Stimulated activated naive B cell treated with anti-CD40 and anti-IgM and Interleukin-4, amounts not matched to agents 10 μg/mL and 1 μg/mL and 100 μg/mL, for 72 hours (primary cell): Measurements from ENCODE around the gene CDON.

ENCODE experiments used
- ATAC-seq, 2 donors: fragments of 150-1000 bp; cut with Tn5 transposase; replicated peaks; 2 replicates each; pipeline ENCODE4 v1.10.0; 2021; ENCODE audit warnings: moderate library complexity in 1 of 2
- DNase-seq: peaks from one replicate; pipeline ENCODE4 v3.0.0; 2021
- H3K27ac Mint-ChIP-seq: one replicate; pipeline ENCODE4 v1.8.0; 2022; ENCODE audit warnings: mild to moderate bottlenecking, mixed read lengths
- H3K27me3 Mint-ChIP-seq, 2 donors: one replicate each; pipeline ENCODE4 v1.8.0; 2022; ENCODE audit warnings: mixed read lengths in 2 of 2
- H3K36me3 Mint-ChIP-seq, 2 donors: one replicate each; pipeline ENCODE4 v1.8.0; 2022; ENCODE audit warnings: mixed read lengths in 2 of 2, mild to moderate bottlenecking in 1 of 2
- H3K4me1 Mint-ChIP-seq, 2 donors: one replicate each; pipeline ENCODE4 v1.8.0; 2022; ENCODE audit warnings: mixed read lengths in 2 of 2, mild to moderate bottlenecking in 1 of 2
- H3K4me3 Mint-ChIP-seq, 2 donors: one replicate each; pipeline ENCODE4 v1.8.0; 2022; ENCODE audit warnings: mild to moderate bottlenecking in 2 of 2, mixed read lengths in 2 of 2, moderate library complexity in 1 of 2
- H3K9me3 Mint-ChIP-seq, 2 donors: one replicate each; pipeline ENCODE4 v1.8.0; 2022; ENCODE audit warnings: mixed read lengths in 2 of 2, mild to moderate bottlenecking in 1 of 2

Gene CDON

GRCh38 chr11:126100716-126101115 lies 38.0 kb upstream of the CDON start:
- no peaks in the 10 kb centered on the region for H3K4me1 Mint-ChIP-seq
- no peaks in the 10 kb centered on the region for H3K36me3 Mint-ChIP-seq
- ATAC-seq (no peak), DNase-seq (no peak)
- H3K4me3 Mint-ChIP-seq: no peak overlapping the region
- H3K9me3 Mint-ChIP-seq: no peaks in the 10 kb centered on the region
- H3K27me3 Mint-ChIP-seq: peaks cover 17 to 27% of the 10 kb centered on the region in 2 donors
- H3K27ac Mint-ChIP-seq: no peak overlapping the region

GRCh38 chr11:126098204-126098769 lies 35.6 kb upstream of the CDON start:
- Mint-ChIP-seq H3K9me3 (no peaks in the 10 kb centered on the region), H3K36me3 (no peaks in the 10 kb centered on the region), H3K27ac (no peak overlapping the region), H3K4me1 (no peaks in the 10 kb centered on the region), H3K27me3 (peaks cover 15 to 25% of the 10 kb centered on the region in 2 donors), H3K4me3 (no peak overlapping the region)
- ATAC-seq: no peak
- DNase-seq: no peak

- no peaks in the 10 kb centered on the region for H3K4me1 Mint-ChIP-seq
- H3K4me3 Mint-ChIP-seq: no peak overlapping the region
Observed at GRCh38 chr11:126095745-126096144, 33.1 kb upstream of the CDON start.

GRCh38 chr11:126090452-126090851 lies 27.8 kb upstream of the CDON start:
- DNase-seq (no peak), ATAC-seq (no peak)
- H3K4me1 Mint-ChIP-seq: no peaks in the 10 kb centered on the region
- H3K36me3 Mint-ChIP-seq: no peaks in the 10 kb centered on the region
- H3K27me3 Mint-ChIP-seq: peaks cover 5 to 7% of the 10 kb centered on the region in 2 donors
- no peak overlapping the region for H3K4me3 Mint-ChIP-seq
- no peak overlapping the region for H3K27ac Mint-ChIP-seq
- H3K9me3 Mint-ChIP-seq: no peaks in the 10 kb centered on the region

More at GRCh38 chr11:126095745-126096144, 33.1 kb upstream of the CDON start:
- Mint-ChIP-seq H3K27ac (no peak overlapping the region), H3K9me3 (no peaks in the 10 kb centered on the region), H3K36me3 (no peaks in the 10 kb centered on the region), H3K27me3 (peaks cover 12% of the 10 kb centered on the region in 2 donors)
- ATAC-seq (no peak), DNase-seq (no peak)

GRCh38 chr11:126088999-126089398 lies 26.3 kb upstream of the CDON start:
- H3K27ac Mint-ChIP-seq: no peak overlapping the region
- H3K4me1 Mint-ChIP-seq: no peaks in the 10 kb centered on the region

GRCh38 chr11:126086248-126086647 lies 23.6 kb upstream of the CDON start:
- H3K9me3 Mint-ChIP-seq: no peaks in the 10 kb centered on the region
- H3K4me3 Mint-ChIP-seq: no peak overlapping the region
- no peak overlapping the region for H3K27ac Mint-ChIP-seq
- H3K36me3 Mint-ChIP-seq: no peaks in the 10 kb centered on the region
- ATAC-seq (no peak), DNase-seq (no peak)
- H3K4me1 Mint-ChIP-seq: no peaks in the 10 kb centered on the region
- H3K27me3 Mint-ChIP-seq: peaks cover 20 to 22% of the 10 kb centered on the region in 2 donors

More at GRCh38 chr11:126088999-126089398, 26.3 kb upstream of the CDON start:
- no peak overlapping the region for H3K4me3 Mint-ChIP-seq
- ATAC-seq (no peak), DNase-seq (no peak)
- peaks cover 5 to 9% of the 10 kb centered on the region in 2 donors for H3K27me3 Mint-ChIP-seq
- no peaks in the 10 kb centered on the region for H3K36me3 Mint-ChIP-seq
- no peaks in the 10 kb centered on the region for H3K9me3 Mint-ChIP-seq

GRCh38 chr11:126084608-126084912 lies 21.9 kb upstream of the CDON start:
- ATAC-seq (no peak), DNase-seq (no peak)
- Mint-ChIP-seq H3K4me1 (no peaks in the 10 kb centered on the region), H3K27me3 (peaks cover 20 to 22% of the 10 kb centered on the region in 2 donors), H3K36me3 (no peaks in the 10 kb centered on the region), H3K4me3 (no peak overlapping the region), H3K9me3 (no peaks in the 10 kb centered on the region), H3K27ac (no peak overlapping the region)

GRCh38 chr11:126083829-126084607 lies 21.4 kb upstream of the CDON start:
- H3K4me1 Mint-ChIP-seq: no peaks in the 10 kb centered on the region
- no peaks in the 10 kb centered on the region for H3K9me3 Mint-ChIP-seq
- no peak overlapping the region for H3K4me3 Mint-ChIP-seq
- H3K36me3 Mint-ChIP-seq: no peaks in the 10 kb centered on the region
- H3K27me3 Mint-ChIP-seq: peaks cover 20 to 22% of the 10 kb centered on the region in 2 donors
- ATAC-seq (no peak), DNase-seq (no peak)
- H3K27ac Mint-ChIP-seq: no peak overlapping the region

GRCh38 chr11:126082251-126083109 lies 19.8 kb upstream of the CDON start:
- Mint-ChIP-seq H3K9me3 (no peaks in the 10 kb centered on the region), H3K27ac (no peak overlapping the region), H3K4me1 (no peaks in the 10 kb centered on the region), H3K4me3 (no peak overlapping the region), H3K27me3 (peaks cover 20 to 22% of the 10 kb centered on the region in 2 donors), H3K36me3 (no peaks in the 10 kb centered on the region)
- ATAC-seq: no peak
- no peak for DNase-seq

- Mint-ChIP-seq H3K4me3 (no peak overlapping the region), H3K27me3 (peaks cover 20 to 22% of the 10 kb centered on the region in 2 donors), H3K27ac (no peak overlapping the region), H3K4me1 (no peaks in the 10 kb centered on the region), H3K9me3 (no peaks in the 10 kb centered on the region), H3K36me3 (no peaks in the 10 kb centered on the region)
- ATAC-seq: no peak
- DNase-seq: no peak
Observed at GRCh38 chr11:126081915-126082250, 19.2 kb upstream of the CDON start.

GRCh38 chr11:126080161-126080941 lies 17.7 kb upstream of the CDON start:
- Mint-ChIP-seq H3K9me3 (no peaks in the 10 kb centered on the region), H3K36me3 (no peaks in the 10 kb centered on the region), H3K27ac (no peak overlapping the region), H3K4me1 (no peaks in the 10 kb centered on the region), H3K27me3 (peaks cover 20 to 25% of the 10 kb centered on the region in 2 donors), H3K4me3 (no peak overlapping the region)
- DNase-seq: no peak
- no peak for ATAC-seq

- peaks cover 23 to 32% of the 10 kb centered on the region in 2 donors for H3K27me3 Mint-ChIP-seq
- no peak for ATAC-seq
- H3K36me3 Mint-ChIP-seq: no peaks in the 10 kb centered on the region
- H3K27ac Mint-ChIP-seq: no peak overlapping the region
- peaks cover 0 to 1% of the 10 kb centered on the region in 2 donors for H3K9me3 Mint-ChIP-seq
- DNase-seq: no peak
- no peak overlapping the region for H3K4me3 Mint-ChIP-seq
- H3K4me1 Mint-ChIP-seq: no peaks in the 10 kb centered on the region
Observed at GRCh38 chr11:126079621-126080124, 17.0 kb upstream of the CDON start.

- no peaks in the 10 kb centered on the region for H3K36me3 Mint-ChIP-seq
- no peak overlapping the region for H3K4me3 Mint-ChIP-seq
- no peak overlapping the region for H3K27ac Mint-ChIP-seq
- DNase-seq (no peak), ATAC-seq (no peak)
- peaks cover 0 to 1% of the 10 kb centered on the region in 2 donors for H3K9me3 Mint-ChIP-seq
- no peaks in the 10 kb centered on the region for H3K4me1 Mint-ChIP-seq
- peaks cover 4 to 12% of the 10 kb centered on the region in 2 donors for H3K27me3 Mint-ChIP-seq
Observed at GRCh38 chr11:126076641-126077040, 14.0 kb upstream of the CDON start.
